ENCODE data around the gene RRP1.

The RRP1 gene

GRCh38 chr21:43789276-43790009 lies at the start of gene RRP1:
TSS of gene RRP1 (plus strand) at chr21:43789577. CDS start at chr21:43789630, 53 bp downstream.
- peak; percentile 85 to 89 for DNase-seq (ENCODE audit: low read depth in 2 of 2)

GRCh38 chr21:43739621-43740435 lies 49.5 kb upstream of the RRP1 start:
- DNase-seq (ENCODE audit: low read depth in 2 of 2) = no peak

GRCh38 chr21:43740497-43741156 lies 48.8 kb upstream of the RRP1 start:
- no peak for DNase-seq (ENCODE audit: low read depth in 2 of 2)

- no peak for DNase-seq (ENCODE audit: low read depth in 2 of 2)
Measured at GRCh38 chr21:43741423-43742096, 47.8 kb upstream of the RRP1 start.

GRCh38 chr21:43743947-43744346 lies 45.4 kb upstream of the RRP1 start:
- no peak for DNase-seq (ENCODE audit: low read depth in 2 of 2)

GRCh38 chr21:43744725-43745124 lies 44.7 kb upstream of the RRP1 start:
- no peak for DNase-seq (ENCODE audit: low read depth in 2 of 2)

- no peak for DNase-seq (ENCODE audit: low read depth in 2 of 2)
Measured at GRCh38 chr21:43745772-43746517, 43.4 kb upstream of the RRP1 start.

- DNase-seq (ENCODE audit: low read depth in 2 of 2) = no peak
Measured at GRCh38 chr21:43748622-43749021, 40.8 kb upstream of the RRP1 start.

- DNase-seq (ENCODE audit: low read depth in 2 of 2) = no peak
Measured at GRCh38 chr21:43749651-43750262, 39.6 kb upstream of the RRP1 start.

GRCh38 chr21:43750339-43751033 lies 38.9 kb upstream of the RRP1 start:
- no peak for DNase-seq (ENCODE audit: low read depth in 2 of 2)

- DNase-seq (ENCODE audit: low read depth in 2 of 2) = no peak
Measured at GRCh38 chr21:43751955-43752591, 37.3 kb upstream of the RRP1 start.

GRCh38 chr21:43752758-43753438 lies 36.5 kb upstream of the RRP1 start:
- no peak for DNase-seq (ENCODE audit: low read depth in 2 of 2)

- DNase-seq (ENCODE audit: low read depth in 2 of 2) = no peak
Measured at GRCh38 chr21:43753439-43753799, 36.0 kb upstream of the RRP1 start.

- DNase-seq (ENCODE audit: low read depth in 2 of 2) = no peak
Measured at GRCh38 chr21:43754948-43755781, 34.2 kb upstream of the RRP1 start.

- DNase-seq (ENCODE audit: low read depth in 2 of 2) = no peak
Measured at GRCh38 chr21:43755820-43756594, 33.4 kb upstream of the RRP1 start.

GRCh38 chr21:43757601-43758000 lies 31.8 kb upstream of the RRP1 start:
- no peak for DNase-seq (ENCODE audit: low read depth in 2 of 2)

- DNase-seq (ENCODE audit: low read depth in 2 of 2) = no peak
Measured at GRCh38 chr21:43758111-43758641, 31.2 kb upstream of the RRP1 start.

Measured in stimulated activated CD4-positive, alpha-beta T cell treated with anti-CD3 and anti-CD28 coated beads, Interleukin-15, amount 100 ng/mL, for 48 hours (primary cell).